ENCODE results near the gene SIM2.

- TF ChIP-seq EZH2 (IDR thresholded peaks at IDR 0.05; ENCODE audit: borderline replicate concordance, low read depth, low read length, severe bottlenecking): no peak
- no peak for TF ChIP-seq CTCF (IDR thresholded peaks at IDR 0.05; ENCODE audit: borderline replicate concordance, extremely low read depth, low read length, poor library complexity, severe bottlenecking)
These were observed 23.8 kb downstream of the SIM2 start for GRCh38 chr21:36722370-36723368.

Measured in DND-41 (cell line).